Activated T-cell treated with anti-CD3 and anti-CD28 coated beads, Interleukin-2, amount 50 U/mL, for 72 hours (primary cell): ENCODE data around the gene KRT76. TPM values are rescaled to one million over a fixed set of nuclear protein-coding genes. Genes with fewer than 3 reads are reported as not detected.

ENCODE experiments used
- ATAC-seq, 2 donors: fragments of 150-1000 bp; cut with Tn5 transposase; replicated peaks in 1 of 2; 2 replicates each; pipeline ENCODE4 v1.10.0; 2021; ENCODE audit warnings: moderate library complexity in 2 of 2, mild to moderate bottlenecking in 1 of 2
- DNase-seq, 2 donors: peaks; one replicate each; pipeline ENCODE4 v3.0.0; 2021 to 2022; ENCODE audit warnings: mixed read lengths in 1 of 2
- H3K27ac Mint-ChIP-seq: one replicate; pipeline ENCODE4 v1.8.0; 2022; ENCODE audit warnings: mild to moderate bottlenecking, moderate library complexity, mixed read lengths
- H3K27me3 Mint-ChIP-seq: one replicate; pipeline ENCODE4 v1.8.0; 2022; ENCODE audit warnings: low read depth, mixed read lengths
- H3K36me3 Mint-ChIP-seq, 2 donors: one replicate each; pipeline ENCODE4 v1.8.0; 2022; ENCODE audit warnings: mixed read lengths in 2 of 2, mild to moderate bottlenecking in 1 of 2; ENCODE audit not compliant: insufficient read depth in 2 of 2
- H3K4me1 Mint-ChIP-seq: one replicate; pipeline ENCODE4 v1.8.0; 2022; ENCODE audit warnings: low read depth, mixed read lengths
- H3K4me3 Mint-ChIP-seq, 2 donors: one replicate each; pipeline ENCODE4 v1.8.0; 2022; ENCODE audit warnings: mild to moderate bottlenecking in 2 of 2, mixed read lengths in 2 of 2, moderate library complexity in 2 of 2
- H3K9me3 Mint-ChIP-seq, 2 donors: one replicate each; pipeline ENCODE4 v1.8.0; 2022; ENCODE audit warnings: mixed read lengths in 2 of 2
- total RNA-seq, 2 donors: library from RNA; stranded (reverse); gene quantifications; one replicate each; pipeline ENCODE4 v1.2.3, GENCODE V29; 2022

Gene KRT76
- total RNA-seq, 2 donors from 2014 or later: not detected

GRCh38 chr12:52774629-52775250, 2.4 kb downstream of the KRT76 start:
- no peak overlapping the region for H3K4me3 Mint-ChIP-seq
- peaks cover 0 to 3% of the 10 kb centered on the region in 2 donors for H3K9me3 Mint-ChIP-seq
- H3K4me1 Mint-ChIP-seq: no peaks in the 10 kb centered on the region
- no peaks in the 10 kb centered on the region for H3K36me3 Mint-ChIP-seq
- H3K27ac Mint-ChIP-seq: no peak overlapping the region
- no peak for DNase-seq
- peaks cover 7% of the 10 kb centered on the region for H3K27me3 Mint-ChIP-seq
- no peak for ATAC-seq

GRCh38 chr12:52772772-52773171, 4.4 kb downstream of the KRT76 start:
- H3K36me3 Mint-ChIP-seq: no peaks in the 10 kb centered on the region
- H3K9me3 Mint-ChIP-seq: peaks cover 0 to 3% of the 10 kb centered on the region in 2 donors
- no peaks in the 10 kb centered on the region for H3K4me1 Mint-ChIP-seq
- H3K4me3 Mint-ChIP-seq: no peak overlapping the region
- peaks cover under 1% of the 10 kb centered on the region for H3K27me3 Mint-ChIP-seq
- H3K27ac Mint-ChIP-seq: no peak overlapping the region
- ATAC-seq: no peak
- DNase-seq: no peak

- H3K27ac Mint-ChIP-seq: no peak overlapping the region
Measured at GRCh38 chr12:52772188-52772587, 5.0 kb downstream of the KRT76 start.

GRCh38 chr12:52771505-52771904, 5.6 kb downstream of the KRT76 start:
- no peak overlapping the region for H3K27ac Mint-ChIP-seq
- no peak for DNase-seq
- no peak overlapping the region for H3K4me3 Mint-ChIP-seq
- H3K9me3 Mint-ChIP-seq: peaks cover 0 to 3% of the 10 kb centered on the region in 2 donors
- no peak for ATAC-seq
- no peaks in the 10 kb centered on the region for H3K4me1 Mint-ChIP-seq
- H3K36me3 Mint-ChIP-seq: no peaks in the 10 kb centered on the region
- no peaks in the 10 kb centered on the region for H3K27me3 Mint-ChIP-seq

More at GRCh38 chr12:52772188-52772587, 5.0 kb downstream of the KRT76 start:
- Mint-ChIP-seq H3K27me3 (no peaks in the 10 kb centered on the region), H3K9me3 (peaks cover 0 to 3% of the 10 kb centered on the region in 2 donors), H3K4me3 (no peak overlapping the region), H3K36me3 (no peaks in the 10 kb centered on the region), H3K4me1 (no peaks in the 10 kb centered on the region)
- ATAC-seq (no peak), DNase-seq (no peak)

DNA sequence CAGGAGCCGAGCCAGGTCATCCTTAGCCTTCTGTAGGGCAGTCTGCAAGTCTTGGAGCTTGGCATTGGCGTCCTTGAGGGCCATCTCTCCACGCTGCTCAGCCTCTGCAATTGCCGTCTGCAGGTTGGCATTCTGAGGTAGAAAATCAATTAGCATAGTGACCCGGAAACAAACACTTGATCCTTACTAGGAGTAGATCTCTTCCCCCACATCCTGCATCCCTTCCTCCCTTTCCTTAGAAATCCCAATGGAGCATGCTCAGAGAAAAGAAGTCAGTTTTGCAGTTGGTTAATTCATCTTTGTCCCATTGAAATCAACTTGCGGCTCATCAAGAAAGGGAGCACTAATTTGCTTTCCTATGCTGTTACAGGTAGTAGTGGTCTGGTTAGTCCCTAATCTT, 6.1 kb downstream of the KRT76 start:
- no peaks in the 10 kb centered on the region for H3K36me3 Mint-ChIP-seq

DNA sequence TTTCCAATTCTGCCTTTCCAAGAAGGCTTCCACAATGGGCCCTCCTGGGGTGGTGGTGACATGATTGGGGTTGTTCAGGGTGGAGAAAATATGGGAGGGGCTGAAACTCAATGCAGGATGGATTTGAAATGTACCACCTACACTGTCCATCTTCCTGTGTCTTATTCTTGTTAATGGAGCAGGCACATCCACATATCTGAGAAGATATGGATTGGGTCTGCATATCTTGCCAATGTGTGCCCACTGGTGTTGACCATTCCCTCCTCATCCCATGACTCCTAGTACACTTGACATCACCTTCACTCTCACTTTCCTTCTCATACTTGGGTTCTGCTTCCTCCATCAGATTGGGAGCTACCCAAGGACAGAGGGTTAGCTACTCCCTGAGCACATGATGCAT, 7.2 kb downstream of the KRT76 start:
- Mint-ChIP-seq H3K4me3 (no peak overlapping the region), H3K9me3 (peaks cover 0 to 3% of the 10 kb centered on the region in 2 donors), H3K36me3 (no peaks in the 10 kb centered on the region), H3K27ac (no peak overlapping the region), H3K27me3 (no peaks in the 10 kb centered on the region), H3K4me1 (no peaks in the 10 kb centered on the region)
- ATAC-seq: no peak
- DNase-seq: no peak

More for the DNA sequence above, 6.1 kb downstream of the KRT76 start:
- Mint-ChIP-seq H3K9me3 (peaks cover 0 to 3% of the 10 kb centered on the region in 2 donors), H3K27ac (no peak overlapping the region), H3K4me1 (no peaks in the 10 kb centered on the region), H3K27me3 (no peaks in the 10 kb centered on the region), H3K4me3 (no peak overlapping the region)
- no peak for DNase-seq
- ATAC-seq: no peak

DNA sequence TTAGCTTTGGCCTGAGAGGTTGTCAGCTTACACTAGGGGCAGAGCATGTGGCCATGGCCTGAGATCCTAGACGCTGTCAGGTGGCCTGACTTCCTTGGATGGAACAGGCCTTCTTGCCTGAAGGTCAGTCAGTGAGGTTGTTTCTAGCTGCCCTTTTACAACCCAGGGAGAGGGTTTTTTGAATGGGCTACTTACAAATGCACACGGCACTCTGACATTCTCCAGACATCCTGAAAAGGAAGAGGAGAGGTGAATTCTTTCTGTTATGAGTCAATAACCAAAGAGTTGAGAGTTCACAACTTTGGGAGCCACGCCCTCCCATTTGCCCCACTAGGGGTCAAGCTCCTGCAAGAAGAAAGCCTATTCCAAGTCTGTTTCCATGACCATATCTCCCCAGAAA, 7.8 kb downstream of the KRT76 start:
- no peak for ATAC-seq
- H3K27ac Mint-ChIP-seq: no peak overlapping the region
- DNase-seq: no peak
- no peaks in the 10 kb centered on the region for H3K27me3 Mint-ChIP-seq
- no peaks in the 10 kb centered on the region for H3K36me3 Mint-ChIP-seq
- H3K4me1 Mint-ChIP-seq: no peaks in the 10 kb centered on the region
- no peak overlapping the region for H3K4me3 Mint-ChIP-seq
- peaks cover 0 to 3% of the 10 kb centered on the region in 2 donors for H3K9me3 Mint-ChIP-seq

GRCh38 chr12:52768479-52769200, 8.5 kb downstream of the KRT76 start:
- no peak overlapping the region for H3K27ac Mint-ChIP-seq
- no peak for DNase-seq
- H3K27me3 Mint-ChIP-seq: no peaks in the 10 kb centered on the region
- no peak for ATAC-seq
- no peaks in the 10 kb centered on the region for H3K4me1 Mint-ChIP-seq
- H3K36me3 Mint-ChIP-seq: no peaks in the 10 kb centered on the region
- peaks cover 0 to 3% of the 10 kb centered on the region in 2 donors for H3K9me3 Mint-ChIP-seq
- no peak overlapping the region for H3K4me3 Mint-ChIP-seq

DNA sequence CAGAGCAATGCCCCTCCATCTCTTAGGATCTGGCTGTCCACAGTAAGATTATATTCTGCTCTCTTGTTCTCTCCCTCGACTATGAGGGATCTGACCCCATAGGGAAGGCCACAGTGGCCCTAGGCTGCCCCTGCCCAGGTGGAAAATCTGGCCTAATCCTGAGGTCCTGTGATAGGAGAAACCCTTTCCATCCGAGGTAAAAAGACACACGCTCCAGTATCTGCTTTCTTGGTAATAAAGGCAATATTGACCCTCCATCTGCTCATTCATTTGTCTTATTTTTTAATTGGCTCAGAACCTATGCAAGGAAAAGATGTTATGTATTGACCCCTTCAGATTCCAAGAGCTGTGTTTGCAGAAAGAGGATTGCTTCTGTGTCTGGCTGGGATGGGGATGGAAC, 9.7 kb downstream of the KRT76 start:
- Mint-ChIP-seq H3K27me3 (no peaks in the 10 kb centered on the region), H3K27ac (no peak overlapping the region), H3K4me1 (no peaks in the 10 kb centered on the region), H3K4me3 (no peak overlapping the region), H3K36me3 (no peaks in the 10 kb centered on the region), H3K9me3 (peaks cover 0 to 3% of the 10 kb centered on the region in 2 donors)
- ATAC-seq (no peak), DNase-seq (no peak)

DNA sequence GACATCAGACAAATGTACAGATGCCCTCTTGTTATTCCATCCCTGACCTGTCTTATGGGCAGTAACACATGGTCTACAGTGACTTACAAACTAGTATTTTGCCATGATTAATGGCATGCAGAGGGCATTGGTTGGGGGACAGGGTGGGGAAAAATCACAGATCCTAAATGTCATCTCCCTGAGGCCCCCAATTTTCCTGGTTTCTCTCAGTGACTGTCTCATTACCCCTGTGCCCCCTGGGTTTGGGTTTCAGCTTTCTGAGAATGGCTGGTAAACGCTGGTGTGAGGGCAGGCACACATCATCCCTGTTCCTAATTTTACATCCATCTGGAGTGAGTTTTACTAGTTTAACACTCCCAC, 10.1 kb downstream of the KRT76 start:
- ATAC-seq (no peak), DNase-seq (no peak)
- peaks cover 0 to 3% of the 10 kb centered on the region in 2 donors for H3K9me3 Mint-ChIP-seq
- no peaks in the 10 kb centered on the region for H3K4me1 Mint-ChIP-seq
- no peaks in the 10 kb centered on the region for H3K27me3 Mint-ChIP-seq
- no peak overlapping the region for H3K4me3 Mint-ChIP-seq
- H3K27ac Mint-ChIP-seq: no peak overlapping the region
- H3K36me3 Mint-ChIP-seq: no peaks in the 10 kb centered on the region

DNA sequence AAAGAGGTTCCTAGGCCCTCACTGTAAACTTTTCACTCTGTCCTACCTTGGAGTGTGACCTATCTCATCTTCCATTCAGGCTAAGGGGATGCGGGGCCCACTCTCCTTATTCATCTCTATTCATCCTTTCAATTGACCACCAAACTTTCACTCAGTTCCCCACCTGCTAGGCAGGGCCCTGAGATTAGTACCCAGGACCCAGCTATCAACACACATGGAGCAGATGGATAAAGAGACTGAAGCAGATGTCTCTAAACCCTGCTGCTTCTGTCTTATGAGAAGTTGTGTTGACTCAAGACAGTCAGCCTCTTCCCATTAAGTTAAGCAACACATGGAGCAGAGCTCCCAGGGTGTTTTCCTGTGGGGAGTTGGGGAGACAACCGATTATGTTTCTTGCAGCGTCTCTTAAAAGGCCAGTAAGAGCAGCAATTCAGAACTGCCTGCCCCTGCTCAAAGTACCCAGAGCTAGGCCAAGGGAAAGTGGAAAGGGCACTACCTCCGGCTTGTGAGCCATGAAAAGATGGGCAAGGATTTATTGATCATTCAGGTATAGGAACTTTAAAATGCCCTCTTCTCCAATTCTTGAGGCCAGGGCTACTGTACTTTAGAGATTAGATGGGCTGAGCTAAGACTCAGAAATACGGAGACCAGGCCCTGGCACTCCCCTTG, 10.7 kb downstream of the KRT76 start:
- H3K27ac Mint-ChIP-seq: no peak overlapping the region
- peaks cover 1 to 3% of the 10 kb centered on the region in 2 donors for H3K9me3 Mint-ChIP-seq
- DNase-seq (no peak), ATAC-seq (no peak)
- H3K4me3 Mint-ChIP-seq: no peak overlapping the region
- H3K4me1 Mint-ChIP-seq: no peaks in the 10 kb centered on the region
- H3K36me3 Mint-ChIP-seq: no peaks in the 10 kb centered on the region
- no peaks in the 10 kb centered on the region for H3K27me3 Mint-ChIP-seq

- no peaks in the 10 kb centered on the region for H3K27me3 Mint-ChIP-seq
- peaks cover 0 to 2% of the 10 kb centered on the region in 2 donors for H3K36me3 Mint-ChIP-seq
- no peak for ATAC-seq
- H3K4me1 Mint-ChIP-seq: no peaks in the 10 kb centered on the region
- DNase-seq: no peak
- no peak overlapping the region for H3K27ac Mint-ChIP-seq
- H3K4me3 Mint-ChIP-seq: no peak overlapping the region
- peaks cover 5 to 6% of the 10 kb centered on the region in 2 donors for H3K9me3 Mint-ChIP-seq
Measured at GRCh38 chr12:52765702-52766101, 11.4 kb downstream of the KRT76 start.

- ATAC-seq (no peak), DNase-seq (no peak)
- no peak overlapping the region for H3K27ac Mint-ChIP-seq
- no peaks in the 10 kb centered on the region for H3K27me3 Mint-ChIP-seq
- peaks cover 3% of the 10 kb centered on the region in 2 donors for H3K36me3 Mint-ChIP-seq
- H3K9me3 Mint-ChIP-seq: peaks cover 4 to 9% of the 10 kb centered on the region in 2 donors
- no peak overlapping the region for H3K4me3 Mint-ChIP-seq
- H3K4me1 Mint-ChIP-seq: no peaks in the 10 kb centered on the region
Measured at GRCh38 chr12:52763991-52764390, 13.2 kb downstream of the KRT76 start.
